Heart left ventricle (tissue), 16 donors: ENCODE data around the gene CPSF7. TPM values are rescaled to one million over a fixed set of nuclear protein-coding genes. Genes with fewer than 3 reads are reported as not detected.

Source experiments
- ATAC-seq, 4 donors: fragments of 200-7000 bp; cut with Tn5 transposase; one replicate each; pipeline ENCODE4 v1.9.1; 2020 to 2022; ENCODE audit warnings: moderate library complexity in 4 of 4, mild to moderate bottlenecking in 3 of 4, moderate number of reproducible peaks in 1 of 4
- DNase-seq, 5 donors: peaks; one replicate each; pipeline ENCODE4 v3.0.0-alpha.2; 2020
- H3K27ac ChIP-seq, 12 donors: fragments of 200-600 bp; sonication (generic) in 4 of 12; one replicate each; pipeline versions ENCODE4 v1.5.0 to v1.8.0; 2016 to 2022; ENCODE audit warnings: mild to moderate bottlenecking in 2 of 12
- H3K27me3 ChIP-seq, 9 donors: fragments of 200-600 bp; sonication (generic) in 2 of 9; one replicate each; pipeline versions ENCODE4 v1.5.1 to v1.8.0; 2016 to 2022; ENCODE audit warnings: mild to moderate bottlenecking in 3 of 9
- H3K36me3 ChIP-seq, 9 donors: fragments of 200-600 bp; sonication (generic) in 2 of 9; one replicate each; pipeline versions ENCODE4 v1.5.0 to v1.8.0; 2018 to 2022; ENCODE audit warnings: mild to moderate bottlenecking in 2 of 9
- H3K4me1 ChIP-seq, 12 donors: fragments of 200-600 bp; sonication (generic) in 4 of 12; one replicate each; pipeline versions ENCODE4 v1.5.0 to v1.8.0; 2016 to 2022; ENCODE audit warnings: mild to moderate bottlenecking in 3 of 12
- H3K4me3 ChIP-seq, 12 donors: fragments of 200-600 bp; sonication (generic) in 4 of 12; one replicate each; pipeline versions ENCODE4 v1.5.0 to v1.8.0; 2017 to 2022; ENCODE audit warnings: mild to moderate bottlenecking in 9 of 12, moderate library complexity in 4 of 12
- H3K9me3 ChIP-seq, 12 donors: fragments of 200-600 bp; sonication (generic) in 4 of 12; one replicate each; pipeline versions ENCODE4 v1.5.0 to v1.8.0; 2016 to 2022; ENCODE audit warnings: mild to moderate bottlenecking in 1 of 12
- POLR2A ChIP-seq, 2 donors: fragments of 450-650 bp; IDR thresholded peaks; one replicate each; pipeline ENCODE4 v1.6.1; 2017; ENCODE audit warnings: antibody characterized with exemption in 2 of 2, mild to moderate bottlenecking in 2 of 2, moderate library complexity in 2 of 2
- WGBS, 4 donors: extraction: QIAGEN DNeasy Blood & Tissue Kit in 2 of 4; methylation state at CpG; one replicate each; pipeline versions ENCODE4 v1.1.5 to v1.1.7; 2013 to 2018; 5-methylcytosine and 5-hydroxymethylcytosine counted together
- intact Hi-C, 10 donors: fragments of 100-400 bp; cut with DNase I; formaldehyde crosslinking; loops; one replicate each; pipeline versions ENCODE4 v1.11.1 to v1.14.2; 2022
- polyA plus RNA-seq, 2 donors: library from polyadenylated mRNA; stranded (reverse); fragments of 200-250 nt; gene quantifications; one replicate each; pipeline ENCODE4 v1.2.3, GENCODE V29; 2013
- total RNA-seq, 9 donors: library from RNA; depleted of rRNA in 2 of 9; stranded (reverse); fragments of >200 nt in 2 of 9; fragmentation: NEBNext Ultra II Directional in 3 of 9; extraction: Animal tissue kit (Norgen Biotek cat#: 25700) in 3 of 9; gene quantifications; one replicate each; pipeline versions ENCODE4 v1.1.0 to v1.2.4, GENCODE V29; 2016 to 2023
- TF ChIP-seq, protein P1 (sequence below), 12 donors: fragments of 200-600 bp; sonication (generic) in 4 of 12; IDR thresholded peaks; one replicate each; pipeline versions ENCODE4 v1.5.0 to v1.8.0; 2018 to 2022; ENCODE audit warnings: antibody characterized with exemption in 12 of 12, mild to moderate bottlenecking in 5 of 12
- donor health status: ischemic (EF 13 %, LVEDD 7.1; RV severe dilation, severe dysfunction).
- donor health status: healthy with polysubstance abuse.
- donor health status: DM: no; HTN: yes; CAD: no.
- donor health status: DM: no; HTN: no; CAD: no.
- donor health status: ischemic (EF 25% LVEDD 6.9; RV normal size, moderate dysfunction).
- donor health status: ischemic (EF 25% LVEDD 5.7; RV mildly dilated, moderate dysfunction).
- donor health status: healthy.
- donor health status: DM: yes; HTN: yes; CAD: no.
- donor health status: ischemic (EF 35%, LVEDD 5.7; RV mildly dilated, moderate dysfunction).
- donor health status: nonischemic (EF 11% LVEDD 7.7; RV severe dilation, severe dysfunction).
- donor health status: DM: yes; HTN: yes; CAD: no.
- donor health status: PGD.
- donor health status: ischemic (EF 29% LVEDD 5.4; RV normal size, mild dysfunction).
- donor health status: nonischemic (EF 23%, LVEDD 6.1; RV moderate dilation, normal function).

Gene CPSF7
- total and polyA plus RNA-seq, 11 donors: 24.3 to 52.4 (median 35.5) TPM

GRCh38 chr11:61401173-61401572 is 28.6 kb downstream of the CPSF7 start:
- DNase-seq (no peak), ATAC-seq (peak in 1 of 4 donors; percentile 21)
- no peak for TF ChIP-seq POLR2A (IDR thresholded peaks at IDR 0.05)
- TF ChIP-seq, protein P1, sequence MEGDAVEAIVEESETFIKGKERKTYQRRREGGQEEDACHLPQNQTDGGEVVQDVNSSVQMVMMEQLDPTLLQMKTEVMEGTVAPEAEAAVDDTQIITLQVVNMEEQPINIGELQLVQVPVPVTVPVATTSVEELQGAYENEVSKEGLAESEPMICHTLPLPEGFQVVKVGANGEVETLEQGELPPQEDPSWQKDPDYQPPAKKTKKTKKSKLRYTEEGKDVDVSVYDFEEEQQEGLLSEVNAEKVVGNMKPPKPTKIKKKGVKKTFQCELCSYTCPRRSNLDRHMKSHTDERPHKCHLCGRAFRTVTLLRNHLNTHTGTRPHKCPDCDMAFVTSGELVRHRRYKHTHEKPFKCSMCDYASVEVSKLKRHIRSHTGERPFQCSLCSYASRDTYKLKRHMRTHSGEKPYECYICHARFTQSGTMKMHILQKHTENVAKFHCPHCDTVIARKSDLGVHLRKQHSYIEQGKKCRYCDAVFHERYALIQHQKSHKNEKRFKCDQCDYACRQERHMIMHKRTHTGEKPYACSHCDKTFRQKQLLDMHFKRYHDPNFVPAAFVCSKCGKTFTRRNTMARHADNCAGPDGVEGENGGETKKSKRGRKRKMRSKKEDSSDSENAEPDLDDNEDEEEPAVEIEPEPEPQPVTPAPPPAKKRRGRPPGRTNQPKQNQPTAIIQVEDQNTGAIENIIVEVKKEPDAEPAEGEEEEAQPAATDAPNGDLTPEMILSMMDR (IDR thresholded peaks at IDR 0.05): no peak
- intact Hi-C loops: no loop called here
- Histone ChIP-seq H3K27ac (no peak overlapping the region), H3K9me3 (no peaks in the 10 kb centered on the region), H3K27me3 (no peaks in the 10 kb centered on the region), H3K4me1 (no peaks in the 10 kb centered on the region), H3K4me3 (no peak overlapping the region), H3K36me3 (peaks cover 0 to 97% (median 78%) of the 10 kb centered on the region in 9 donors)
- 78 to 92% (median 89%) methylated on average over 2 of the region's 2 CpGs for WGBS, 4 donors

DNA sequence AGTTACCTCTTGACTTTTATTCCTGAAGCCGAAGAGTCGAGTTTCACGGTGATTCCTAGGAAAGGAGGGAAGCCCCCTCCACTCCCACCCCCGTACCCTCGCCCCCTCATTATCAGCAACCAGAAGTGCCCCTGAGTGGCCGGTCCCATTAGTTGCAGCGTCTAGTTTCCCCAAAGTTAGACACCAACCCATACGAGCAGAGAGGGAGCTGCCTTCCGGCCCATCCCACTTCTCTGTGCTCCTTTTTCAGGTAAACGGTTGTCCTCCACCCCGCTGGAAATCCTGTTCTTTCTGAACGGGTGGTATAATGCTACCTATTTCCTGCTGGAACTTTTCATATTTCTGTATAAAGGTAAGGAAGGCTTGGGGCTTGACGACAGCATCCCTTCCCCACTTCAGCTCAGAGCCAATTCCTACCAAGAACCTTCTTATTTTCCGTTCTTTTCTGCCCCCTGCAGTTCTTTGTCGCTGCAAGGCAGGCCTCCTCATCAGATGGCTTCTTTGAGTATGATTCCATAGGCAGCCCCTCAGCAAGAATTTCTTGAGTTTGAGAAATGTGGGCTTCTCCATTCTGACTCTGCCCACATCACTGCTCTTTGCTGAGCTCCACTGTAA is 36.7 kb downstream of the CPSF7 start:
- Histone ChIP-seq H3K9me3 (no peaks in the 10 kb centered on the region), H3K4me3 (peak overlapping the region; percentile 30 to 99 (median 76)), H3K27ac (peak overlapping the region in 10 of 12 donors; percentile 72 to 91 (median 84)), H3K36me3 (peaks cover 0 to 40% (median 27%) of the 10 kb centered on the region in 9 donors), H3K4me1 (peaks cover 0 to 20% (median 15%) of the 10 kb centered on the region in 12 donors), H3K27me3 (no peaks in the 10 kb centered on the region)
- intact Hi-C loops: no loop called here
- no peak for TF ChIP-seq POLR2A (IDR thresholded peaks at IDR 0.05)
- TF ChIP-seq, protein P1 (IDR thresholded peaks at IDR 0.05): no peak
- DNase-seq (no peak), ATAC-seq (peak in 3 of 4 donors; percentile 8 to 26 (median 21))
- WGBS, 4 donors: 2 to 5% (median 3%) methylated on average over 15 of the region's 15 CpGs

- 75 to 90% (median 79%) methylated on average over 1 of the region's 1 CpG for WGBS, 4 donors
Measured at GRCh38 chr11:61390161-61390560, 39.6 kb downstream of the CPSF7 start.

More at GRCh38 chr11:61390161-61390560, 39.6 kb downstream of the CPSF7 start:
- Histone ChIP-seq H3K4me3 (no peak overlapping the region), H3K27me3 (no peaks in the 10 kb centered on the region), H3K36me3 (peaks cover 0 to 13% (median 6%) of the 10 kb centered on the region in 9 donors), H3K4me1 (peaks cover 0 to 28% (median 15%) of the 10 kb centered on the region in 12 donors), H3K9me3 (no peaks in the 10 kb centered on the region), H3K27ac (no peak overlapping the region)
- TF ChIP-seq, protein P1 (IDR thresholded peaks at IDR 0.05): no peak
- TF ChIP-seq POLR2A (IDR thresholded peaks at IDR 0.05): no peak
- no peak for ATAC-seq
- DNase-seq: no peak
- intact Hi-C loops: no loop called here
